Measurements from ENCODE around the gene MTARC2.
A peak's percentile ranks its signal among the peaks of the same experiment; 100 is the strongest.

Gene MTARC2

DNA sequence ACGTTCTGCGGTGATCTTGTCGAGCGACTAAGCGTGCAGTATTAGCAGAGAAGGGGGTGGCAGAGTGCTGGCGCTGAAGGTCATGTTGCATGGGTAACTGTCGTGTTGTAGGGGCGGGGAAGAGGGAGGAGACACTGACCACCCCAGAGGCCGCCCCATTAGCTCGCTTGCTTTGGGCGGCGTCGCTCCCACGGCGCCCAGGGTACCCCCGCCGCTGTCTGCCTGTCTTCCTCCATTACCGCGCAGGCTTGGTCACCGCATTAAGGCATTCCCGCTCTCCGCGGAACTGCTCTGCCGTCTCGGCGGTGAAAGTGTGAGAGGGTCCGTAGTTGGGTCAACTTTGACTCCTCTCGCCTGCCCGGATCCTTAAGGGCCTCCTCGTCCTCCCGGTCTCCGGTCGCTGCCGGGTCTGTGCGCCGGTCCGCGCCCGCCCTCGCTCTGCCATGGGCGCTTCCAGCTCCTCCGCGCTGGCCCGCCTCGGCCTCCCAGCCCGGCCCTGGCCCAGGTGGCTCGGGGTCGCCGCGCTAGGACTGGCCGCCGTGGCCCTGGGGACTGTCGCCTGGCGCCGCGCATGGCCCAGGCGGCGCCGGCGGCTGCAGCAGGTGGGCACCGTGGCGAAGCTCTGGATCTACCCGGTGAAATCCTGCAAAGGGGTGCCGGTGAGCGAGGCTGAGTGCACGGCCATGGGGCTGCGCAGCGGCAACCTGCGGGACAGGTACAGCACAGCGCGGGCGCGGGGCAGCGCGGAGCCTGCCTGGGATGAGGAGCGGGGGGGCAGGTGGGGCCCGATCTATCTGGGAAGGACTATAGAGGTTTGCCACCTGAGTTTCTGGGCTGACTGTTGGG, at the start of gene MTARC2:
Gene MTARC2 (plus strand): TSS at position 234 of the 846 bp plus-strand sequence. CDS start 210 bp downstream, at position 444.
- TF ChIP-seq, protein P1, sequence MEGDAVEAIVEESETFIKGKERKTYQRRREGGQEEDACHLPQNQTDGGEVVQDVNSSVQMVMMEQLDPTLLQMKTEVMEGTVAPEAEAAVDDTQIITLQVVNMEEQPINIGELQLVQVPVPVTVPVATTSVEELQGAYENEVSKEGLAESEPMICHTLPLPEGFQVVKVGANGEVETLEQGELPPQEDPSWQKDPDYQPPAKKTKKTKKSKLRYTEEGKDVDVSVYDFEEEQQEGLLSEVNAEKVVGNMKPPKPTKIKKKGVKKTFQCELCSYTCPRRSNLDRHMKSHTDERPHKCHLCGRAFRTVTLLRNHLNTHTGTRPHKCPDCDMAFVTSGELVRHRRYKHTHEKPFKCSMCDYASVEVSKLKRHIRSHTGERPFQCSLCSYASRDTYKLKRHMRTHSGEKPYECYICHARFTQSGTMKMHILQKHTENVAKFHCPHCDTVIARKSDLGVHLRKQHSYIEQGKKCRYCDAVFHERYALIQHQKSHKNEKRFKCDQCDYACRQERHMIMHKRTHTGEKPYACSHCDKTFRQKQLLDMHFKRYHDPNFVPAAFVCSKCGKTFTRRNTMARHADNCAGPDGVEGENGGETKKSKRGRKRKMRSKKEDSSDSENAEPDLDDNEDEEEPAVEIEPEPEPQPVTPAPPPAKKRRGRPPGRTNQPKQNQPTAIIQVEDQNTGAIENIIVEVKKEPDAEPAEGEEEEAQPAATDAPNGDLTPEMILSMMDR (IDR thresholded peaks at IDR 0.05; ENCODE audit: low read depth, low read length), result no peak
- Histone ChIP-seq H3K27ac (peak within 1 kb of the TSS; percentile 81), H3K9me3 (ENCODE audit: severe bottlenecking) (no peaks in the 10 kb centered on the region), H3K4me3 (ENCODE audit: low read depth, low read length) (peak within 1 kb of the TSS; percentile 65), H3K27me3 (ENCODE audit: insufficient read depth, low read depth, severe bottlenecking) (no peaks in the 10 kb centered on the region), H3K36me3 (no peaks in the 10 kb centered on the region)
- peak; percentile 93 for DNase-seq

DNA sequence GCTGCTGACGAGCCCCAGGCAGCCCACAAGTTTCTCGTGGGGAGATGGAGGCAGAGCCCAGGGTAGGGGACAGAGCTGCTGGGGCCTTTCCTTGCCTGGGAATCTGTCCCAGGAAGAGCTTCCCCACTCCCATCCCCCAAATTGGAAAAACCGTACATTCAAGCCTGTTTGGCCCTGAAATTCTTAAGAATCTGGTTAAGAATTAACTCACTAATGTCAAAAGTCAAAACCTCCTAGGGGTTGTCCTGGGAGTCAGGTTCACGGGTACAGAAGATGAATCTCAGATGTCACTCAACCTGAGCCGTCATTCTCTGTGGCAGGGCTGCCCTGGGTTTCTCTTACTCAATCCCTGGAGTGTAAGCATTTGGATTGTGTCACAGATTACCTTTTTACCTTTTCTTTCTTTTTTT, 49.5 kb upstream of the MTARC2 start:
- Histone ChIP-seq H3K36me3 (no peaks in the 10 kb centered on the region; the same call in 1 of the 2 replicates), H3K9me3 (ENCODE audit: severe bottlenecking) (no peaks in the 10 kb centered on the region), H3K27ac (no peak overlapping the region), H3K4me3 (ENCODE audit: low read depth, low read length) (no peak overlapping the region), H3K27me3 (ENCODE audit: insufficient read depth, low read depth, severe bottlenecking) (no peaks in the 10 kb centered on the region)
- no peak for DNase-seq
- TF ChIP-seq, protein P1 (IDR thresholded peaks at IDR 0.05; ENCODE audit: low read depth, low read length), result no peak

DNA sequence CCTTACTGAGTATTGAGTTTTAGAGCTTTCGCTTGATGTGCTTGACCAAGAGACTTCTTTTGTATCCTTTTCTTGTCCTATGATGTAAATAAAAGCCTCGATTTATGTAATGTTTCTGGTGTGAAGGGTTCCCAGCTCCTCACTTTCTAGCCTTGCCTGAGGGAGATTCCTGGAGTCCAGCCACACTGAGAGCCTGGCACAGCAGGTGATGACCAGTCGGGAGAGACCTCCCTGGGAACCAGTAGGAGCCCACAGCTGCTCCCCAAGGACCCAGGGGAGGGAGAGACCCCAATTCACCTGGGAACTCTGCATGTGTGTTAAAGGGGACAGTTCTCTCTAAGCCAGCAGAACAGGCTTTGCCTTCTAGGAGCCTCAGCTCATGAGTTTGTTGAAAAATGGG, 49.1 kb upstream of the MTARC2 start:
- Histone ChIP-seq H3K27ac (no peak overlapping the region), H3K27me3 (ENCODE audit: insufficient read depth, low read depth, severe bottlenecking) (no peaks in the 10 kb centered on the region), H3K9me3 (ENCODE audit: severe bottlenecking) (no peaks in the 10 kb centered on the region), H3K36me3 (no peaks in the 10 kb centered on the region; the same call in 1 of the 2 replicates), H3K4me3 (ENCODE audit: low read depth, low read length) (no peak overlapping the region)
- no peak for DNase-seq
- TF ChIP-seq, protein P1 (IDR thresholded peaks at IDR 0.05; ENCODE audit: low read depth, low read length), result no peak

DNA sequence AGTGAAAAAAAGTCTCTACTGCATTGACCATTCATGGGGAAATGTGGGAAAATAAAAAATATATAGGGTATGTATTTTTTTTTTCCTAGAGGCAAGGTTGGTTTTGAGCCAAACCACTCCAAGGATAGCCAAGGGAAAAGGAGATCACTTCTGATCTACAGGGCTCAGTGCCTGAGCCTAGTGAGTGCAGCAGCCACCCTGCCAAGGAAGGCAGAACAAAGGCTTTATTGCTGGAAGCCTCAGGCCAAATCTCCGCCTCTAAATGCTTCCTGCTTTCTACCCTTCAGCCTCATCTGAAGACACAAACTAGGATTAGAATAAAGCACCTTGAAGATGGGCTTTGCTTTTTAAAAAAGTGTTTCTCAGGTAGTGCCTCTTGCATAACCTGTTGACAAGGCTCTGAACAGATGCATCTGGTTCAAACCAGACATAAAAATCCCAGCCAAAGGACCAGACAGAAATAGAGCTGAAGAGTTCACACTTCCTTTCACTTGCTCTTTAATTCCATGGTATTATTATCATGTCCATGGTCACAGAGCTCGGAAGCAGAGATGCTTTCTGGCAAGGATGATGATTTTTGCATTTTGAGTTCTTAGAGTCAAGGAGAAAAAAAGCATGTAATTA, 47.5 kb upstream of the MTARC2 start:
- Histone ChIP-seq H3K27ac (peak overlapping the region; percentile 62), H3K36me3 (no peaks in the 10 kb centered on the region; the same call in 1 of the 2 replicates), H3K27me3 (ENCODE audit: insufficient read depth, low read depth, severe bottlenecking) (no peaks in the 10 kb centered on the region), H3K9me3 (ENCODE audit: severe bottlenecking) (no peaks in the 10 kb centered on the region), H3K4me3 (ENCODE audit: low read depth, low read length) (no peak overlapping the region)
- DNase-seq, result peak; percentile 45
- TF ChIP-seq, protein P1 (IDR thresholded peaks at IDR 0.05; ENCODE audit: low read depth, low read length), result no peak

DNA sequence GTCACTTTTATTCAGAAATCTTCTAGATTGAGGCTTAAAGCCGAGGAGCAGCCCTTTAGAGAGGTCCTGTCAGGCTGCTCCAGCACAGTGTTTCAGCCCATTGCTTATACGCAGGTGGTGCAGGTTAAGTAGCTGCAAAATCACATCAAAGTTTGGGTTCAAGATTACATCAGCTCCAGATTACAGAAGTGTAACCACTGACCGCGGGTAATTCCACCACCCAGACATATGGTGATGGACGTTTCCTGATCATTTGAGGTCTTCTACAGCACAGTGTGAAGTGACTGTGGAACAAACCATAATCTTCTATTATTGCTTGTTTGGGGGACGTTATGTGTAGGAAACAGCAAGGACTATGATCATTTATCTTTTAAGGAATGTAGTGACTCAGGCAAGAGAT, 46.1 kb upstream of the MTARC2 start:
- Histone ChIP-seq H3K36me3 (no peaks in the 10 kb centered on the region; the same call in 1 of the 2 replicates), H3K4me3 (ENCODE audit: low read depth, low read length) (no peak overlapping the region), H3K27ac (peak overlapping the region; percentile 62), H3K27me3 (ENCODE audit: insufficient read depth, low read depth, severe bottlenecking) (no peaks in the 10 kb centered on the region), H3K9me3 (ENCODE audit: severe bottlenecking) (no peaks in the 10 kb centered on the region)
- TF ChIP-seq, protein P1 (IDR thresholded peaks at IDR 0.05; ENCODE audit: low read depth, low read length), result no peak
- peak; percentile 58 for DNase-seq

Data from WERI-Rb-1 (cell line).